Epithelial cell of proximal tubule (primary cell): ENCODE results near the gene SLC37A1. TPM values are rescaled to one million over a fixed set of nuclear protein-coding genes. Genes with fewer than 3 reads are reported as not detected.

Source experiments
- DNase-seq: peaks from one replicate; pipeline ENCODE4 v3.0.0-alpha.2; 2011; ENCODE audit warnings: low read depth
- H3K4me3 ChIP-seq: 2 replicates; pipeline ENCODE4 v1.5.1; 2011; ENCODE audit warnings: low read depth, mild to moderate bottlenecking, low read length
- CTCF ChIP-seq: conservative IDR thresholded peaks from 2 replicates; pipeline ENCODE4 v1.5.1; 2012; ENCODE audit warnings: low read depth, mild to moderate bottlenecking, low read length
- total RNA-seq: library from RNA; depleted of rRNA; stranded (reverse); fragments of >200 nt; gene quantifications from 2 replicates; pipeline ENCODE4 v1.2.3, GENCODE V29; 2015

Gene SLC37A1
- total RNA-seq, 1 donor from 2014 or later = 16.4 TPM

- DNase-seq = no peak
These were observed 81.9 kb downstream of the SLC37A1 start for GRCh38 chr21:42595283-42596187.

GRCh38 chr21:42596657-42597056 is 83.0 kb downstream of the SLC37A1 start:
- no peak for DNase-seq
- H3K4me3 ChIP-seq = no peak overlapping the region
- TF ChIP-seq CTCF = no peak

More at GRCh38 chr21:42595283-42596187, 81.9 kb downstream of the SLC37A1 start:
- no peak for TF ChIP-seq CTCF
- no peak overlapping the region for H3K4me3 ChIP-seq

- H3K4me3 ChIP-seq = no peak overlapping the region
- no peak for TF ChIP-seq CTCF
- no peak for DNase-seq
These were observed 84.0 kb downstream of the SLC37A1 start for GRCh38 chr21:42597487-42598158.

- no peak for TF ChIP-seq CTCF
- no peak overlapping the region for H3K4me3 ChIP-seq
- no peak for DNase-seq
These were observed 84.6 kb downstream of the SLC37A1 start for GRCh38 chr21:42598159-42598735.

- no peak for DNase-seq
- TF ChIP-seq CTCF = no peak
- no peak overlapping the region for H3K4me3 ChIP-seq
These were observed 85.8 kb downstream of the SLC37A1 start for GRCh38 chr21:42599486-42599885.

- DNase-seq = no peak
- TF ChIP-seq CTCF = no peak
- no peak overlapping the region for H3K4me3 ChIP-seq
These were observed 86.3 kb downstream of the SLC37A1 start for GRCh38 chr21:42599962-42600361.
